IPS-NIHi7 (cell line): Measurements from ENCODE around the gene VPS8.

Experiments used
- DNase-seq: peaks from one replicate; pipeline ENCODE4 v3.0.0; 2012; ENCODE audit warnings: mixed read lengths; ENCODE audit errors: extremely low spot score

The VPS8 gene

DNA sequence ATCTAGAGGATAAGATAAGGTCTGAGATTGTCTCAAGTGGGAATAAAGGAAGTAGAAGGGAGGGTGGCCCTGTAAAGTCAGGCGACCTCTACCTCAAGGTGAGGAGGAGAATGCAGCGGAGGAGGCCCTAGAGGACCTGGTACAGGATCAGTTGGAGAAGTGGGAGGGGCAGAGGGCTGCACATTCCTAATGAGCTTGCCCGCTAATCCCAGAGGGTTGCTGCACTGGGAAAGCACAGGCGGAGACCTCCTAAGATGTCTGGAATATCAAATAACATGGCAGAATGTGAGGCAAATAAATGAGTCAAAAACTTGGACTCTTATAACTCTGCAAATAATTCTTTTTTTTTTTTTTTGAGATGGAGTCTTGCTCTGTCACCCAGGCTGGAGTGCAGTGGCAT lies 30.2 kb upstream of the VPS8 start:
- no peak for DNase-seq

DNA sequence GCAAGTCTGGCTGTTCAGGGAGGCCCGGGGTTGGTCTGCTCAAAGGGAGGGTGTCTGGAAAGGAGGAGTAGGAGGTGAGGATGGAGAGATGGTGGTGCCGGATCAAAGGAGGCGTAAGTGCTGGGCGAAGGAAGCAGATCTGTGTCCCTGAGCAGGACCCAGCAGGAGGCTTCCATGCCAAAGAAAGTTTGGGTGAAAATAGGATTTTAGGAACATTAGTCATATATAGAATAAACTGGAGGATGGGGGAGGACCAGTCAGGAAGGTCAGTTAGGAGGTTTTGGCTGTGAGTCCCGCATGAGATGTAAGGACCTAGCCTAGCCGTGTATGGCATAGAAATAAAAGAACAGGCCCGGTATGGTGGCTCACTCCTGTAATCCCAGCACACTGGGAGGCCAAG lies 28.6 kb upstream of the VPS8 start:
- DNase-seq = no peak

DNA sequence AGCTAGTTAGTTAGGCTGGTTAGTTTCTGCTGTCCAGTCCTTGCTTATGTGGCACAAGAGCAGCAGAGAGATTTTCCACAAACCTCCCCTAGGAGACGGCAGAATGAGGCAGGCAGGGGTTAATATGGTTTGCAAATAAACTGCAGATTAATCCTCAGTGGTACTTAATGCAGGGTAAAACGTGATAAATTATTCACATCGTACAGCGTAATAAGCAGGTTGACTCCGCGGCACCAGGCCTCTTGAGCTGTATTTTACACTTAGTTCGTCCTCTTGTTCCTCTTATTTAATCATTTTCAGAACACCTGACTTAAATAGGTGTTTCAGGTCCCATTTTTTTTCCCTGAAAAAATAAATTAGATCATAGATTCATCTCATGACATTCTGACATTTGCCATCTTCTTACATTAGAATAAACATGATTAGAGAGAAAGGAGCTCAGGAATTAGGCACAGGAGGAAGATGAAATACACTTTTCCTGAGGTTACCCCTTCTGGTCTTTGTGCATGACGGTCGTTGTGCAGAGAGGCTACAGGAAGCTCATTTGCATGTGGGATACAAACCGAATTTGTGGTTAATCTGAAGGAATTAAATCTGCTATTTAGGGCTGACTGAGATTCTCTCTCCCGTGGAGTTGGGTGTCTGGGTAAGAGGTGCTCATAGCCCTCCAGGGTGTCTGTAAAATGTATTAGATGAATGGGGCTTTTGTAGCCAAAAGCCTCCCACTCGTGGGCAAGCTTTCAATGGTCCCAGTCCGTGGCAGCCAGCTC lies 27.1 kb upstream of the VPS8 start:
- DNase-seq = no peak

DNA sequence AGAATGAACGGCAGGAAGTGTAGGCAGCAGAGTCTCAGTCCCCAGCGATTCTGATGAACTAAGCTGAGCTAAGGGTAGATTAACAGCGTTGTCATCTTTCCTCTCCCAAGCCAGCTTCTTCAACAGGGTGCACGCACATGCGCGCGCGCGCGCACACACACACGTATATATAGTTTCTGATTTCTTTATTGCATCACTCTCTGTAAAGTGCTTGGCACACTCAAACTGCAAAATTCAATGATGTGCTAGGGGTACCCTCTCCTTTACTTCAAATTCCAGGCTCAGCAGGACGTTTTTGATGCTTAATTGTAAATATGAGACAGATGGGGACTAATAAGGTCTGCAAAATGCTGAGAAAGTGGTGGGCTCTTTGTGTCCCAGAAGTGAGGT lies 26.1 kb upstream of the VPS8 start:
- DNase-seq = no peak

DNA sequence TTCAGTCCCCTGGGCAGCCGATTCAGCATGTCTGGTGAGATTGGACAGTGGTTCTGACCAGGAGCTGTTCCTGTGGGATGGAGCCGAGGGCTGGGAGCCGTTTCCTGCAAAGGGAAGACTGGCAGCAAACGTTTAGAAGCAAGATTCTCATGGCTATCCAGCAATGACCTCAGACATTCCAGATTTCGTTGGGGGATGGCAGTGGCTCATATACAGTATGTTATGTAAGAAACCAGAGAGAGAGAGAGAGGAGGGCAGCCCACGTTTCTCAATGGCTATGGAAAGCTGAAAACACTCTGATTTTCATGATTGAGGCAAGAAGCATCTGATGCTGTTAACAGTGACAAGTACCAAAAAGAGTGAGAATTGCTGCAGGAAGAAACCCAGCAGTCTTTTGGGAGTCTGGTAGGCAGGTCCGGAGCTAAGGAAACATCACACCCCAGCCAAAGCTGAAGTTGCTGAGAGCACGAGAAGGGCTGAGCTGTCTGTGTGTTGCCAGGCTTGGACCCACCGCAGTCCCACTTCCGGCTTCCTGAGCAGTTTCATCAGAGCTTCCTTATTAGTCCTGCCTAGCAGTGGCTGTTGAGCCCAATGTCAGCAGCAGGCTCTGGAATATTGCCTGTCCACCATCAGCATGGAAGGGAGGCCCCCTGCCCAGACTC lies 25.6 kb upstream of the VPS8 start:
- no peak for DNase-seq

DNA sequence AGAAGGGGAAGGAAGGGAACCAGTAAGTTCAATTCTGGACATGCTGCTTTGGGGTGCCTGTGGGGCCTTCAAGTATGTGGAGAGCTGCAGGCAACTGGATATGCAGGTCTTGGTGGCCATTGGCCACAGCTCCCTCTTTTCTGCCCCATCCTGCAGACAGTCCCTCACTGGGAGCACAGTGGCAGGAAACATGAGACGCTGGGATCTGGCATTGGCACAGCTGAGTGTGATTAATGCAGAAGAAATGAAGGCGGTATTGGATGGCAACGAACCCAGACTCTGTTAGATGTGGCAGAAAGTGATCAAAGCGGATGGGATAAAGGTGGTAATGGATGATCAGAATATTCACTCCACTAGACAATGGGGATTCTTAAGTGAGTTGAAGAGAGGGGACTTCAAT lies 23.2 kb upstream of the VPS8 start:
- DNase-seq = no peak

DNA sequence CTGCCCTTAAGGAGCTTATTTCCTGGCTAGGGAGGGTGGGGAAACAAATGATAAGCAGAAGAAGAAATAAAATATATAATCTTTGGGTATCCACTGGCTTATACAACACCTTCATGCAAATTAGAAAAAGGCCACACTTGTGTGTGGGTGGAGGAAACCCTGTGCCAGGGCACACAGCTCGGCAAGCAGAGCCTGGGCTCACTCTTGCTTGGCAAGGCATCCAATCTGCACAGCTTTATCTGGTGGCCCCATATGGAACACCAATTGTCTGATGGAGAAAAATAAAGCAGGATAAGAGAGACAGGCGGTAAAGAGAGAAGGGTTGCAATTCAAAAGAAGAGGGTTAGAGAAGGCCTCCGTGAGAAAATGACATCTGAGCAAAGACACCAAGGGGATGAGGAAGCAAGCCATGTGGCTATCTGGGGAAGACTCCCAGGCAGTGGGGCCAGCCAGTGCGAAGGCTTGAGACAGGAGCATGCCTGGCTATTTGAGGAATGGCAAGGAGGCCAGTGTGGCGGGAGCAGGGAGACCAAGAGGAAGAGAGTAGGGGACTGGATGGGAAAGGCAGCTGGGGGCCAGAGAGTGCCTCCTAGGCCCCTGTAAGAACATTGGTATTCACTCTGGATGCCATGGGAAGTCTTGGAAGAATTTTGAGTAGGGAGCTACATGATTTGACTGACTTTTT lies 22.5 kb upstream of the VPS8 start:
- no peak for DNase-seq

DNA sequence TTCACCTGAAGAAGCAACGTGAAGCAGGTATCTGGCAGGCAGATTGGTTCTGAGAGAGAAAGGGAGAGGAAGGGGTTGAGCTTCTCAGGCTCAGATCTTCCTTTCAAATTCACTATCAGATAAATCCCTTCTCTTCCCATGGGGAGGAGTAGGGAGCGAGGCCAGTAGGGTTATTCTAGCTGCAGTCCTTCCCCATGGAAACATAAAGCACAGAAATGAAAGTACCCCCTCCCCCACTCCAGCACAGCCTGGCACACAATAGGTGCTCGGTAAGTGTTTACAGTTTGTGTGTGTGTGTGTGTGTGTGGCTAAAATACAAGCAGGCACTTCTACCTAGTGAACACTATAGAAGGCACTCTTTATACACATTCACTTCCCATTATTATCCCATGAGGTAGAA lies 20.8 kb upstream of the VPS8 start:
- DNase-seq = no peak

DNA sequence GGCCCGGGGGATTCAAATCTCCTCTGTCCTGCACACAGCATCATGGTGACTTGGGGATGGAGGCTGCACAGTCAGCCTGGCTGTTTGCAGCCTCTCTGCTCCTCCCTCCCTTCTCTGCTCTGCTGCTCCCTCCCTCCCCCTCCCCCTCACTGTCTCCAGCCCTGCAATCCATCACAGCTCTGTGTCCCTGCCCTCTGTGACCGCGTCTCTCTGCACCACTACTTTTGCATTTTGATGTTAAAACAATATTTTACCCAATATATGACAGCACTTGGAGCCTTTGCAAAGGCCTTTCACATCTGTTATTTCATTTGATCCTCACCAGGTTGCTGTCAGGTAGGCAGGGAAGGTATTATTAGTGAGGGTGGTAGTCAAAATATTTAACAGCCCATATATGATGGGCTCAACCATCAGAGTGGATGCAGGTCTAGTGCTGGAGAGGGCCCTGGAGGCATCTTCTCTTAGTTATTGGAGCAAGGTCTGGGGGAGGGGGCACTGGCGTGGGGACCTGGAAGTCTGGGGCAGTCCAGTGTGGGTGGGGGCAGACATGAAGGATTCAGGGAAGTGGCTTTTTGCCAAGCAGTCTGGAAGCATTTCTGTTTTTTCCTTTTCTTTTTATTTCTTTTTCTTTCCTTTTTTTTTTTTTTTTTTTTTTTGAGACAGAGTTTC lies 16.3 kb upstream of the VPS8 start:
- no peak for DNase-seq

DNA sequence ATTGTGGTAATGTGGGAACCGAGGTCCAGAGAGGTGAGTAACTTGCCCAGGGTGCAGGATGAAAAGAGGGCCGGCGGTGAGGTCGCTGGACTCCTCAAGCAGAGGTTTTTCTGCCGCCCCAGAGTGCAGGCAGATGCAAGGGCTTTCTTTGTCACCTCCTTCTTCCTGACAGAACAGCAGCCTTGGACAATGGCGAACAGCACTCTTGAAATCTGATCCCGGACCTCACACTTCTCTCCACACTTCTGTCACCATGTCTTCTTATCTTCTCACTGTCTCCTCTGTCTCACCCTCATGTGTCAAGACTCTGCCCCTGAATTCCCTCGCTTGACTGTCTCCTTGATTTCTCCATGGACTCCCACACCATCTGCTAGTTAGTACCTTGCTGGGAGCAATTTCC lies 15.4 kb upstream of the VPS8 start:
- DNase-seq = no peak

DNA sequence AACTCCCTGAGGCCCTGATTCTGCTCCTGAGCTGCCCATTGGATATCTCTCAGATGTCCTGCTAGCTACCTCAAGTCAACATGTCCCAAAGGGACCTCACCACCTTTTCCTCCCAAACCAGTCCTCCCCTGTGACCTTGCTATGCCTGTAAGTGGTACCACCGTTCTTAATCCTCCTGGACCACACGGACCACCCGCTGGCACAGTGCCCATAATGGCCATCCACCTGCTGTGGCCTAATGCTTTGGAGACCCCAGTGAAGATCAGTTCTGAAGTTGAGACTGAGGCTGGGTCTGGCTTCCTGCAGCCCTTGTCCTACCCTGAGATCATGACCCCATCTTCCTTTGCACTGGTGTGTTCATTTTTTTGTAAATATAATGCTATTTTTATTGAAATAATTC lies 15.0 kb upstream of the VPS8 start:
- DNase-seq = no peak

DNA sequence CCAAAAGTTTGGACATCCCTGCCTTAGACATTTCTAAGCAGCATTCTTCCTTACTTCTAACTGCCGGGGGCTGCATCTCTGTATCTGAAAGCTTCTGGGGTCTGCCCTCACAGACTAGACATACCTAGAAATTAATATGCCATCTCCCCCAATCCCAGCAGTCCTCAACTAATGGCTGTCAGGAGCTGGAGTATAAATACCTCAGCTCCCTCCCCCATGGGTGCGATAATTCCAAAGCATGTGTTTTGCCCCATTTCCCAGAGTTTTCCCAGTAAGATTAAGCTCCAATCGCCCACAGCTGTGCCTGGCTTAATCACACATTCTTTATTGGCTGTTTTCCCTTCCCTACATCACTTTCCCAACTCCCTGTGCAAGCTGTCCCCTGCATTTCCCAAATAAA lies 13.8 kb upstream of the VPS8 start:
- DNase-seq = no peak

DNA sequence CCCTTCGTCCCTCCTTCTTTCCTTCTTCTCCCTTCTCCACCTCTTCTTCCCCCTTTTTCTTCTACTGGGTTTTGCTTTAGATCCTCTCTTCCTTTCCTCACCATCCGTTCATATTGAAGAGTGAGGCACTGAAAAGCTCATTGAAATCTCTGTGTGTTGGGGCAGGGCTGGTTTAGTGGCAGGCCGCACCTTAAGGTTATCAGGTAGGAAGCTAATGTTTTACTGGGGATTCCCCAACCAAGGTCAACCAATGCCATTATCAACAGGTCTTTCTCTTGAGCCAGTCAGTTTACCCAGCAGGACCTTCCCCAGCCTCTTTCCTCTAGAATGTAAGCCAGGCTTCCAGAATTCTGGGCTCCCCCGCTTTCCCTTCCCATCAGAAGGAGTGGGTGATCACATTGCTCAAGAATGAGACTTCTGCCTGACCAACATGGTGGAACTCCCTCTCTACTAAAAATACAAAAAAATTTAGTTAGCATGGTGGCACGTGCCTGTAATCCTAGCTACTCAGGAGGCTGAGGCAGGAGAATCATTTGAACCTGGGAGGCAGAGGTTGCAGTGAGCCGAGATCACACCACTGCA lies 11.5 kb upstream of the VPS8 start:
- DNase-seq = no peak

DNA sequence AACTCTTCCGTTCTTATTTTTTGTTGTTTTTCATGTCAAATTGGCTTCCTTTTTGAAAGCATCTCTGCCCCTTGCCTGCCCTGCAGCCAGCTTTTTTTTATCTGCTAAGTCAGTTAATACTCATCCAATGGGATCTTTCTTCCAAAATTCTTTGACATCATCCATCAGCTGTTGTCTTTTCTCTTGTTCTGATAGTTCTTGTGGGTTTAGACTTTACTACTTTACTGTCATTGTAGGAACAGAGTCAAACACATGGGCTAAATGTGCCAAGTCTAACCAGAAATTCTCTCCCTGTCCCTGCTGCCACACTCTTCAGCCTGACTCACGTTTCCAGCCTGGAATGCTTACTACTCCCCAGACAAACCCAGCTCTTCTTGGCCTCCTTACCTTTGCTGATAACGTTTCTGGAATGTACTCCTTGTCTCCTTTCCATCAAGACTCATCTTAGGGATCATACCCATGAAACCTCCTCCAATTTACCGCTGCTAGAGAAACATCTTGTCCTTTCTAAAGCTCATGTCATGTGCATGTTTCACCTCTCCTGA lies 10.7 kb upstream of the VPS8 start:
- no peak for DNase-seq

DNA sequence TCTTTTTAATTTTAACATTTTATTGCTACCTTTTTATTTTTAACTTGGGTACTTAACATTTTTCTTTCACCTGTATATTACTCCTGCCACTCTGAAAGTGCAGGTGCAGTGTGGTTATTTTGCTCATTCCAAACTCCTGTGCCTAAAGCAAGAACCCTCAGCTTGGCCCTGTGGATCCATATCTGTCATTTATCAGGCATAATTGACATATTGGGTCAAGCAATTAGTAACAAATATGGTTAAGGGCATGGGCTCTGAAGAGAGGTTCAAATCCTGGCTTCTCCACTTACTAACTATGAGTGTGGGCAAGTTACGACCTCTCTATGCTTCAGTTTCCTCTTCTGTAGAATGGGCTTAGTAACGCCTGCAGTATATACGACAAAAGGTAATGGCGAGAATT lies 9.8 kb upstream of the VPS8 start:
- DNase-seq = no peak

DNA sequence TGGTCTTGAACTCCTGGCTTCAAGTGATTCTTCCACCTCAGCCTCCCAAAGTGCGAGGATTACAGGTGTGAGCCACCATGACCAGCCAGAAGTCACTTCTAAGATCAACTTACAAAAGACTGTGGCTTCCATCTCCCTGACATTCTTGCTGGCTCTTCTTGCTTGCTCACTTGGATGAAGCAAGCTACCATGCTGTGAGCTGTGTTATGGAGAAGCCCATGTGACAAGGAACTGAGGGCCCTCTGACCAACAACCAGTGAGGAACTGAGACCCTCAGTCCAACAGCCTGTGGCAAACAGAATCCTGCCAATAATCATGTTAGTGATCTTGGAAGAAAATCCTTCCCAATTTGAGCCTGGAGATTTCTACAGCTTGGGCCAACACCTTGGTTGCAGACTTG lies 7.2 kb upstream of the VPS8 start:
- no peak for DNase-seq

DNA sequence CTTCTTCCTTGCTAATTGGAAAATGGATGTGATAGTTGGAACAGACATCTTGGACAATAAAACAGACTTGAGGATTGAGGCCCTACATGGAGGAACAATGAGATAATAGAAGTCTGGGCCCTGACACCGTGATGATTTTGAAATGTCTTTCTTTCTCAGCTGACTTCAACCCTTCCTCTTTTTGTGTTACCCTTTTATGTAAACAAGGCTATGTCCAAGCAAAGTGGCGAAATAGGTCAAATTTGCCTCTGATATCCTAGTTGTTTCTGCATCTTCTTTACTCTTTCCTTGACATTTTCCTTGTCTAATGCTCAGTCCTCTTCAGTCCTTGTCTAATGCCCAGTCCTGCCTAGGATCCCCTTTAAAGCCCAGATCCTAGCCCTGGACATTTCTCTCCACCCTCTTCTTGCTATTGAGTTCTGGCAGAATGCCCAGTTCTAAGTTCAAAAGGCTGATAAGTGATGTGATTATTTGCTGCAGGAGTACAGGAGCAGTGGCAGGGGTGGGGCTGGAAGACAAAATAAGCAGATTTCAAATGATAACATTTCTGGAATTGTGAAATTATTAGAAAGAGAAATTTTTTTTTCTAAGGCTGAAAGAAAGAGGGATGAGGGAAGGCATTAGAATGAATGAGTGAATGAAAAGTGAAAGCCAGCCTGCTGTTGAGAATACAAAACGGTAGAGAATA lies 6.5 kb upstream of the VPS8 start:
- DNase-seq = no peak

DNA sequence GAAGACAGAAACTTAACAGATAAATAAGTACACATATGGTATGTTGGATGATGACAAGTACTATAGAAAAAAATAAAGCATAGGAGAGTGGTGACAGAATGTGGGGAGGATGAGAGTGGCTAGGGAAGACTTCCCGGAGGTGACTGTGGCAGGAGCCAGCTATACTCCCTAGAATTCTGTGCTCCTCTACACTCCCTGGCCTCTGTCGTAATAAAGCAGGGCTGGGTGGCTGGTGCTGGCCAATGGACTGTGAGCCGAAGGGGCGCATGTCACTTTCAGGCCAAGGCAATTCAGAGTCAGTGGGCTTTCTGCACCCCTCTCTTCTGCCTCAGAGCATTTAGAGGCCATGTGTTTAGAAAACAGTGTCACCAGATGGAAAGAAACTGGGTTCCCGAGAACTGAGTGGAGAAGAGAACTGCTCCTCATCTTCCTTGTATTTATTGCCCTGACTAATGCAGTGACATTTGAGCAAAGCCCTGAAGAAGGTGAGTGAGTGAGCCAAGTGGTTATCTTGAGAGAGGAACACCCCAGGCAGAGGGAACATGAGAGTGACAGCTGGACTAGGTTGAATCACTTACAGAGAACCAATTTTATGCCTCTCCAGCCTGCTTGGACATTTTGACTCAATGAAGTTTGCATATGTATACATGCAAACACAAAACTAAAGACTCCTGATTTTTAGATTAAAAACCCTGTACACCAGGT lies 5.2 kb upstream of the VPS8 start:
- DNase-seq = no peak

DNA sequence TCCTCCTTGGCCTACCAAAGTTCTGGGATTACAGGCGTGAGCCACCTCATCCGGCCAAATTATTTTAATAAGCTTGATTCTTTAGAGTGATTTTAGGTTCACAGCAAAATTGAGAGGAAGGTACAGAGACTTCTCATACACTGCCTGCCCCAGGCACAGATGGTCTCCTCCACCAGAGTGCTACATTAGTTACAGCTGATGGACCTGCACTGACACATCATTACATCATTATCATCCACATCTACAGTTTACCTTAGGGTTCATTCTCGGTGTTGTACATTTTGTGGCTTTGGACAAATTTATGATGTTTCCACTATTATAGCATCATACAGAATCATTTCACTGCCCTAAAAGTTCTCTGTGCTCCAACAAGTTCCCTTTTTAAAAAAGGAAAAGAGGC lies 4.4 kb upstream of the VPS8 start:
- no peak for DNase-seq

DNA sequence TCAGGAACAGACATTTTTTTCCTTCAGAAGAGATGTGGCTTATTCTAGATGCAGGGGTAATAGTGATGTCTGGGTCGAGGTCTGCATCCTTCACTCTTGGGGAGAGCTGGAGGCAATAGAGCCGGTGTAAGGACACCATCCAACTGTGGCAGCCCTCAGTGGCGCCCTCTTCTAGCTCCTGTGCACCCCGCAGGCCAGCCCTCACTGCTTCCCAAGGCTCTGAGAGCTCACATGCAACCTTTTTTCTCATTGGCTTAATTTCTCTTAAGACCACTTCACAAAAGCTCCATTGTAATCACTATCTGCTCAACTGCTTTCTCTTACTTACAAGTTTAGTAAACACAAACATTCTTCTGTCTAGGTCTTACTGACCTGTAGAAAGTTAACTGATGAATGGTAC lies 3.9 kb upstream of the VPS8 start:
- peak; percentile 39 for DNase-seq

DNA sequence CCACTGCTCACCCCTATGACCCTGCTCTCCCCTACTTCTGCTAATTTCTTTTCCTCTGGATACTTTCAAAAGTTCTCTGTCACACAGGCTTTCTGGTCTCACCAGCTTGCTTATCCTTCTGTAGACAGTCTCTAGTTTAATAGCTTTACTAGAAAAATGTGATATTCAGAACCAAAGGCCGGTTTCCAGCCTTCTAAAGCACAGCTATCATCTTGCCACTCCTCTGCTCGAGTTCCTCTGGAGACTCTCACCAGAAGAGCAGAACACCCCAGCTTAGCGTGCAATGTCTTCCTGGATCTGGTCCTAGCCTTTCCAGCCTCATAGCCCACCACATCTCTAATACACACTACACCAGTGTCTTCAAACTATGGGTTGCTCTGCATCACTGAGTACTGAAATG lies 1.8 kb upstream of the VPS8 start:
- DNase-seq = no peak
